T-helper 2 cell (primary cell): ENCODE measurements around the gene HNF1A.
"Not testable (repeated sequence)": the region's sequence is repeated elsewhere in the genome, so short reads cannot be mapped to it uniquely, and the experiment has no call there.

Experiments
- DNase-seq, 5 experiments: peaks; one replicate each; pipeline versions ENCODE4 v3.0.0 to v3.0.0-alpha.2; 2012 to 2022

HNF1A gene

DNA sequence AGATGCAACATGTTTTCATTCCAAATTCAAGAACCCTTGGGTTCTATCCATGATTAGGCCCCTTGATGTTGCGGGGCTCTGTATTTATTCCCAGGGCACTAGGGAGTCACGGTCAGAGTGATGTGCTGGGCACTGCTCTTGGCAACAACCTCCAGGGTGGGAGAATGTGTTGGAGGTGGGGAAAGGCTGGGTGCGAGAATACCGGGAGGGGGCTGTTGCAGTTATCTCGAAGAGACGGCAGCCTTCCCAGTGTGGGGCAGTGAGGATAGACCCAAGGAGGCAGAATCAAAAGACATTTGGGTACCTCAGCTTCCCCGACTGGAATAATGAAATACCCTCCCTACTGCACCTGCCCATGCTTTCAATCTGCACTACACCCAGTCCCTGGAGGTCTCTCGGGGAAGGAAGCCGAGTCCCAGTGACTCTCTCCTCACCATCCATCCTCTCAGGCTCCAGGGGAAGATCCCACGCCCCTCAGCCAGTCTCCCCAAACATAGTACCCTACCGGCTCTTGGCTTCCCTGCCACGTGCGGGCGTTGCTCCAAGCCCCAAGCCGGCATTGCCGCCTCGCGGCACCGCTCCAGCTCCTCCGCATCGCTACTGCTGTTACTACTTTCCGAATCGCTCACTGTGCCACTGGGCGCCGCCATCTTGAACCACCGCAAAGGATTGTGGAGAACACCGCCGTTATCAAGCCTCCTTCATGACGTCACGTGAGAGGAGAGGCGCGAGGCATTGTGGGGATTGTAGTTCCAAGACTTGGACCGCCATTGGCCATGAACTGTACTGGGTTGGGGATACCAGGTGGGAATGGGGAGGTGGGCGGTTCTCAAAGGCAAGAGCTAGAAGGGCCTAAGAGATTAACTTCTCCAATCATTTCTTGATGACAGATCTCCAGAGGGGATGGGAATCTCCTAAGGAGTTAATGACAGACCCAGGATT is 37.8 kb downstream of the HNF1A start, which contains the start of gene C12orf43:
TSS of gene C12orf43 (minus strand) at position 663 of the 942 bp plus-strand sequence. CDS start at position 650, 13 bp downstream.
- peak; percentile 69 to 94 (median 87) for DNase-seq

- no peak for DNase-seq
These were observed 39.7 kb downstream of the HNF1A start for GRCh38 chr12:121017966-121018491.

DNA sequence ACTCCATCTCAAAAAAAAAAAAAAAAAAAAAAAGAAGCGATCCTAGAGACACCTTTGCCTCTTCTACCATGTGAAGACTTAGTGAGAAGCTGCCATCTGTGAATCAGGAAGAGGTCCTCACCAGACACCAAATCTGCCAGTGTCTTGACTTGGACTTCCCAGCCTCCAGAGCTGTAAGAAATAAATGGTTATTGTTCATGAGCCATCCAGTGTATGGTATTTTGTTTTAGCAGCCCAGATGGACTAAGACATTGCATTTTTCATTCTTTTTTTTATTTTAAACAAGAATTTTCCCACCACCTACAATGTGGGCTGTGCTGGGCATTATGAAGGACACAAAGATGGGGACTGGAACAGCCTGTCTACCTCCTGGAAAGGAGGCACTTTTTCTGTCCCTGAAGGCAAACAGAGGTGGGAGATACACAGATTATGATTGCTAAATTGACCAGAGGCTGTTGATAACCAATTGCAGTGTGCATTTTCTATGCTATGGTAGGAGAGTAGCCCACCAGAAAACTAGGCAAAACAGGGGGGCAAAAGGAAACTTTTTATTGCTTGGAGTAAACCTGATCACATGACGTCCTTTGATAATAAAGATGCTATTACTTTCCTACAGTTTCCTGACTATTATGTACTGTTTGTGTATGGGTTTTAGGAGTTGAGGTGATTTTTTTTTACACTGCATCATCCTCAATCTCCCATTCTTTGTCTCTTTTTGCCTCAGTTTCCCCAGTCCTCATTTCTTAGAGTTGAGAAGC is 40.7 kb downstream of the HNF1A start:
- DNase-seq, result no peak

GRCh38 chr12:121021754-121022153 is 43.4 kb downstream of the HNF1A start:
- no peak for DNase-seq

DNA sequence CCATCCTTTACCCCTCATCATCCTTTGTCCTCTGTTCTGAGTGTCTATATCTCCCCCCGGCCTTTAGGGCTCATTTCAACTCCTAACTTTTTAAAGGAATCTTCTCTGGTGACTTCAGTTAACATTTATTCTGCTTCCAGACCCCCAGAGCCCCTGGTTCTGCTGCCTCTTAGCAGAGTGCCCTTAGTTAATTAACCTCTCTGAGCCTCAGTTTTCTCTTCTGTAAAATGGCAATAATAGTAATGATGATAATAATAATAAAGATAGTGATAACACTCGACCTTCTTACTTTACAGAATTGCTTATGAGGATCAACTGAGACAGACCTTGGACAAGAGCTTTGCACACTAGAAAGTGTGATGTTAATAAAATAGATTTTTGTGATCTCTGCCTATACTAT is 44.4 kb downstream of the HNF1A start:
- DNase-seq, result no peak

- no peak for DNase-seq
These were observed 45.5 kb downstream of the HNF1A start for GRCh38 chr12:121023799-121024198.

DNA sequence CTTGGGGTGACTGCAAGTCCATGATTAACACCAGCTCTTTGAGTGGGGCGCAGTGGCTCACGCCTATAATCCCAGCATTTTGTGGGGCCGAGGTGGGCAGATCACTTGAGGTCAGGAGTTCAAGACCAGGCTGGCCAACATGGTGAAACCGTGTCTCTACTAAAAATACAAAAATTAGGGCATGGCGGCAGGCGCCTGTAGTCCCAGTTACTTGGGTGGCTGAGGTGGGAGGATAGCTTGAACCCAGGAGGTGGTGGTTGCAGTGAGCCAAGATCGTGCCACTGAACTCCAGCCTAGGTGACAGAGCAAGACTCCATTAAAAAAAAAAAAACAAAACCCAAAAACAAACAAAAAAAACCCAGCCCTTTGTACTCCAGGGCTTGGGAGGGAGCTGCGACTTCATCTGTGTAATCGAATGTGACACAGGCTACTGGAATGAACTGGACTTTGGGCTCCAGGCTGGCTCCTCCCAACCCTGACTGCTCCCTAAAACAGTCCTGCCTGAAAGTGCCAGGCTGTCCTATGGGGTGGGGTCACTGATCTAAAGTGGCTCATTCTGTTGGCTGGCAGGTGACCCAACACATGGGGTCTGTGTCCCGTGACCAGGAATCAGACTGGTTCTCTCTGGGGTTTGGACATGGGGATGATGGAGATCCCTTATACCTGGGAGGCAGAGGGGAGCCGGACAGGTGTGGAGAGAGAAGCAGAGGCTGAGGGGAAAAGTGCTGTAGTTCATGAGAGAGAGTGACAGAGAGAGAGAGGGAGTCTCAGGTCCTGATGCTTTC is 47.3 kb downstream of the HNF1A start:
- no peak for DNase-seq

- no peak for DNase-seq
These were observed 48.1 kb downstream of the HNF1A start for GRCh38 chr12:121026274-121027045.

GRCh38 chr12:121030576-121031212 is 52.4 kb downstream of the HNF1A start:
- DNase-seq, result no peak

- DNase-seq, result peak in 3 of 5 experiments; percentile 32 to 92 (median 84)
These were observed 55.4 kb downstream of the HNF1A start for GRCh38 chr12:121033625-121034349.

DNA sequence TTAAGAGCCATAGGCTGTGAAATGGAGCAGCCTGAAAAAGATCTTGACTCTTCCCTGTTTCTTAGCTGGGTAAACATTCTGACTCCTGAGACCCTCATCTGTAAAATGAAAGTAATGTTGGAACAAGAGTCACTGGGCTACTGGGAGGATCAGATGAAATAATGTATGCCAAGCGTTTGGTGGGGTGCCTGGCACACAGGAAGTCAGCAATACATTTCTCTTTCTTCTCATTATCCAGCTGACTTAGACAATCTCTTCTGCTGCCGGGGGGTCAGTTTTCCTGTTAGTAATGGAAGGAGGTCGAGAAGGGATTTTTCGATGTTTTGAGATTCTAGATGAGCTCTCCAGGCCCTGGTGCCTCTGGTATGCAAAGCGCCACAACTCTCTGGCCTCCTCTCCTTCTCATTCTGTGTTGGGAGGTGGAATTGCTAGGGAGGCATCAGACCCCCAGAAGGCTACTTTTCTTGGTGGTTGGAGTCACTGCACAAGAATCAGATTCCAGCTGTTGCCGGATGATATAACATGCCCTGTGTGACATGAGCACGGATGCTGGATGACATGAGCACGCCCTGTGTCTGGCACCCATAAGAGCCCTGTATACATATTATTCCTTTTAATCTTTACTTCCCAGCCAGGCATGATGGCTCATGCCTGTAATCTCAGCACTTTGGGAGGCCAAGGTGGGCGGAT is 56.4 kb downstream of the HNF1A start:
- DNase-seq, result peak in 1 of 5 experiments; percentile 33

GRCh38 chr12:121036810-121037326 is 58.5 kb downstream of the HNF1A start:
- DNase-seq, result peak in 3 of 5 experiments; percentile 9 to 71 (median 53)

GRCh38 chr12:121038861-121039668 is 60.7 kb downstream of the HNF1A start, which contains the start of gene OASL:
TSS of gene OASL (minus strand) at chr12:121039246. CDS start at chr12:121038971, 275 bp downstream.
- peak; percentile 28 to 65 (median 61) for DNase-seq

DNA sequence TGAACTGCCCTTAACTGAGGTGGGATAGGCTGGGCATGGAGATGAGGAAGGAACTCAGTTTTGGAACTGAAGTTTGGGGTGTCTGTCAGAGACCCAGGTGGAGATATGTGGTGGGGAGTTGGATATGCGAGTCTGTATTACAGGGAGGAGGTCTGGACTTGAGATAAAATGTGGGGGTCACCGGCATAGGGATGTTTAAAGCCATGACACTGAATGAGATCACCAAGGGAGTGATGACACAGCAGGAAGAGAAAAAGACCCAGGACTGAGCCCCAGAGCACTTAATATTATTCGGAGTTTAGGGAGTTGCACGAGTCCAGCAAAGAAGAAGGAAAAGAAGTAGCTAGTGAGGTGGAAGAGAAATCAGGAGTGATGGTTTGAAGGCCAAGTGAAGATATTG is 64.7 kb downstream of the HNF1A start:
- DNase-seq, result no peak

DNA sequence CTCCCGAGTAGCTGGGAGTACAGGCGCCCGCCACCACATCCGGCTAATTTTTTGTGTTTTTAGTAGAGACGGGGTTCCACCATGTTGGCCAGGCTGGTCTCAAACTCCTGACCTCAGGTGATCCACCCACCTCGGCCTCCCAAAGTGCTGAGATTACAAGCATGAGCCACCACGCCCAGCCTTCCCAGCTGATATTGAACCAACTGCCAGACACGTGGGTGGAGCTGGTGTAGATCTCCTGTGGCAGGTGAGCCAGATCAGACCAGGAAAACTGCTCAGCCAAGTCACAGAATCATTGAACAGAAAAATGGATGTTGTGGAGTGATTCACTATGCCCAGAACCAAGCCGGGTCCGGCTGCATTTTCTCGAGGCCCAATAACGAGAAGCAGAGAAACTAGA is 69.1 kb downstream of the HNF1A start:
- not testable (repeated sequence) for DNase-seq

DNA sequence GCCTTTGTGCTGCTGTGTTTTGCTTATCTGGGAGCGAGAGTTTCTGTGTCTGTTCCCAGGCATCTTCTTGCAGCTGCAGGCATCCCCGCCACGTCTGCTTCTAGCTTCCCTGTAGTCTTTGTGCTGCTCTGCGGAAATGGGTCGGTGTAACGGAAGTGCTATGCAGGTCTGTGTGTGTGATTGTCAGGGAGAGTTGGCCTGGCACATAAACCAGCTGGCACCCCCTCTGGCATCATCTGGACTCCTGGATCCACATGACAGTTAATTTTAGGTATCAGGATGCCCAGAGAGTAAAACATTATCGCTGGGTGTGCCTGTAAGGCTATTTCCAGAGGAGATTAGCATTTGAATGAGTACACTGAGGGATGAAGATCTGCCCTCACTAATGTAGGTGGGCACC is 70.1 kb downstream of the HNF1A start:
- peak in 1 of 5 experiments; percentile 34 for DNase-seq

GRCh38 chr12:121050725-121051124 is 72.4 kb downstream of the HNF1A start:
- no peak for DNase-seq
